ENCODE data around the gene NUDCD2. TPM values are rescaled to one million over a fixed set of nuclear protein-coding genes. Genes with fewer than 3 reads are reported as not detected.

Gene NUDCD2, protein sequence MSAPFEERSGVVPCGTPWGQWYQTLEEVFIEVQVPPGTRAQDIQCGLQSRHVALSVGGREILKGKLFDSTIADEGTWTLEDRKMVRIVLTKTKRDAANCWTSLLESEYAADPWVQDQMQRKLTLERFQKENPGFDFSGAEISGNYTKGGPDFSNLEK
- total RNA-seq = 3.9 and 4.2 TPM in 2 replicates

DNA sequence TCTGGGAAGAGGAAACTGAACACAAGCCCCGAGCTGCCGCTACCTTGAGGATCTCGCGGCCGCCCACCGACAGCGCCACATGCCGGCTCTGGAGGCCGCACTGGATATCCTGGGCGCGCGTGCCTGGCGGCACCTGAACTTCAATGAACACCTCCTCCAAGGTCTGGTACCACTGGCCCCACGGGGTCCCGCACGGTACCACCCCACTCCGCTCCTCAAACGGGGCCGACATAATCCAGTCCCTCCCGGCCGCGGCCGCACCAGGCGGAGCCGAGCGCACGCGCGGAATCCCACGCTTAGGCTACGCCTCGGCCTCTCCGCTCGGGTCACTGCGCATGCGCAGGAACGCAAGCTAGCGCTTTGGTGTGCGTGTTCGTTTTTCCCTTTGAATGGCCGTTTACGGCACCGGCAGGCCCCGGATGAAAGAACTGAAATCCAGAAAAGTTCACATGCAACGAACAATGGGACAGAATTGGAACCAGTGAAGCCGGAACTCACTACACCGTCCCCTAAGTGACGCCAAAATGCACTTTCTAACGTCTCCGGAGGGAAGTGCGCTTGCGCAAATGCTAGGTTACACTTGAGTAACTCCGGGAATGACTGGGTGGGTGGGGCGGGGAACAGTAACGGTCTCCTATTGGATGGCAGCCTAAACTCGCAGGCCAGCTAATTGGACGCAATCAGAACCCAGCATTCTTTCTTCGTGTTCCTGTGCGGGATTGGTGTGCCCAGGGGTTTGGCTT, at the start of gene NUDCD2:
Gene NUDCD2, minus strand, starts transcription at position 284 of the 743 bp plus-strand sequence. Its CDS starts 52 bp downstream, at position 232.
- peak; percentile 99 for DNase-seq (ENCODE audit: low read depth in 2 of 2)

DNA sequence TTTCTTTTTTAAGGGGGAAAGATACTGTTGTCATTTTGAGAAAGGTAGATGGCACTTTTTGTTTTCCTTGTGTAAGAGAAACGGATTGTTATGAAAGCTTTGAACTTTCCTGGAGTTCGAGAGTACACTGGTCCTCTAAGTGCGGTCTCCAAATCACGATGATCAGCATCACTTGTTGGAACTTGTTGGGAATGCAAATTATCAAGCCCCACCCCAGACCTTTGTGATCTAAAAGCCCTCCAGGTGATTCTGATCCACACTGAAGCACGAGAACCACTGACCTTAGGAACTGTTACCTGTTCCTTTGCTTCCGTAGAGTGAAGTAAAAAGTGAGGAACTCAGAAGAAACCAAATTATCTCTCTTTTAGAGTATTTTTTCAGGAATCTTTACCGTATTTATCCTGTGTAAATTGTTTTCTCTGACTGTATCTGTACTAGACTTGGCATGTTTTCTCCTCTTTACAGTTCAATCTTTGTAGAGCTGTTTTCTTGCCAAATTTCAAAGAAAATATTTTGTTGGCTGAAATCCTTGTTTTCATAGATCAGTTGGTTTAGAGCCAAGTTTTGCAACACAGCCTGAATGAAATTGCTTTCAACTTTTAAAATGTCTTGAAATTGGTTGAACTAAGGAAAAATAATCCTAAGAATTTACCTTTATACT, 49.5 kb upstream of the NUDCD2 start:
- DNase-seq (ENCODE audit: low read depth in 2 of 2) = peak; percentile 46 to 70

DNA sequence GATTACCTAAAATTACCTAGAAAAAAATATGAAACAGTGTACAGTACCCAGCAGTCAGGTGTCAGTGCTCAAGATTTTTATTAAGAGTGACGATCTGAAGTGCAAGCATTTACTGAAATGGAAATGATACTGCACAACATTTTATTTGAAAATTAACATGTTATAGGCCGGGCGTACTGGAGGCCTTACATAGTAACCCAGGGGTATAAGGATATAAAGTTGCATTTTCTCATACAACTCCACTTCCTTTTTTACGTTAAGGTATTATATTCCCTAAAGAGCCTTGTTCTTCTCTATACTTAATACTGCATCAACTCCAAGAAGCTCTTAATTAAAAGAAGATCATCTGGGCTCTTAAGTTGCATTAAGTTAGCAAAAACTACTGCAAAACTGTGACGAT, 48.9 kb upstream of the NUDCD2 start:
- DNase-seq (ENCODE audit: low read depth in 2 of 2) = no peak

DNA sequence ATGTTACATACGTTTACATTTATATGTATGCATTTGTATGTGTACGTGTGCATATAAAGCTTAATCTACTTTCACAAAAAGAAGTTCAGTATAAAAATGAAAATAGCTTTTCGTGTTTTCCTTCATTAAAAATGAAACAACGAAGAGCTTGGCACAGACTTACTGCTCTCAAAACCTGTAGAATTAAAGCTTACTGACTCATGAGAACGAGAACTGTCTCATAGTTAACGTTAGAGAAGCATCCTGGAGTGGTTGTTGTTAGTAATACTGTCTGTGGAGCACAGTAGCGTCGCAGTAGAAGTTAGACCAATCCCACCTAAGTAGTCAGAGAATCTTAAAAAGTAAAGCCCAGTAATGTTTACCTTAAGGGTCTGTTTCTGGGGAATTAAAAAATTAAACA, 46.8 kb upstream of the NUDCD2 start:
- DNase-seq (ENCODE audit: low read depth in 2 of 2) = peak; percentile 32 to 61

DNA sequence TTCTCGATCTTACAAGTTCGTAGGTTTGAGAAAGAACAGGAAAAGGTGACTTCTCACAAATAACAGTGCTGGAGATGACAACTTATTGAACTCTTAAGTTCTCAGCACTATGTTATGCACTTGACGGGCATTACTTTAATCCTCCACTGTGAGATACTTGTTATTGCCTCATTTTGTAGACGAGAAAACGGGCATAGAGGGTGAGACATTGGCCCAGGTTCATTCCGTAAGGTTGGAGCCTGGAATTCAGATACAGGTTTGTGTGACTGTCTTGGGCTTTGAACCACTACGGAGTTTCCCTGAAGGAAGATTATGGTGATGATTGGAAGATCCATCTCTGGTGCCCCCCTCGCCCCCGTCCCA, 46.2 kb upstream of the NUDCD2 start:
- no peak for DNase-seq (ENCODE audit: low read depth in 2 of 2)

DNA sequence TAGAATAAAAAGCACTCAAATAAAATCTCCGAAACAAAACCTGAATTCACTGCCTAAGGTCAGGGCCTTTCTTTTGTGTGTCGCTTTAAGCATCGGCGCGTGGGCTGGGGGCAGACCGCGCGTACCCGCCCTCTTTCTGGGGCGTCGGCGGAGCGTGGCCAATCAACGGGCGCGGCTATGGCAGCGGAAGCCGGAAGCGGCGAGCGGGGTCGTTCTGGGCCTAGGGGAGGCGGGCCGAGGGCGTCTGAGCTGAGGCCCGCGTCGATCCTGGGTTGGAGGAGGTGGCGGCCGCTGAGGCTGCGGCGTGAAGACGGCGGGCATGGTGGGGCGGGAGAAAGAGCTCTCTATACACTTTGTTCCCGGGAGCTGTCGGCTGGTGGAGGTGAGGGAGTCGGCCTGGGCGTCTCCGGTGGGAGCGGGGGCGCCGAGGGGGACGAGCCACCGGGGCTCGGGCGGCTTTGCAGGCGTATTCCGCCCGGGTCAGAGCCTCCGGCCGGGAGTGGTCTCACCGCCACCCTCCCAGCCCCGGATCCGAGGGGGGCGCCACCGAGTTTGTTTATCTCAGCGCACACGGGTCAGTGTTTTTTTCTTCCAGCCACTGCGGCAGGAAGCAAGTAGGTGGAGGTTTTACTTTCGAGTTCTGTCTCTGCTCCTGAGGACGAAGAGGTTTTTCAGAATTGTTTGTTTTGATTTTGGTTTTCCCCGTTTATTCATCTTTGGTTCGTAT, 45.6 kb upstream of the NUDCD2 start, which contains the start of gene MAT2B:
Gene MAT2B, plus strand, starts transcription at position 252 of the 727 bp plus-strand sequence. Its CDS starts 68 bp downstream, at position 320.
- DNase-seq (ENCODE audit: low read depth in 2 of 2) = peak; percentile 96 to 97

DNA sequence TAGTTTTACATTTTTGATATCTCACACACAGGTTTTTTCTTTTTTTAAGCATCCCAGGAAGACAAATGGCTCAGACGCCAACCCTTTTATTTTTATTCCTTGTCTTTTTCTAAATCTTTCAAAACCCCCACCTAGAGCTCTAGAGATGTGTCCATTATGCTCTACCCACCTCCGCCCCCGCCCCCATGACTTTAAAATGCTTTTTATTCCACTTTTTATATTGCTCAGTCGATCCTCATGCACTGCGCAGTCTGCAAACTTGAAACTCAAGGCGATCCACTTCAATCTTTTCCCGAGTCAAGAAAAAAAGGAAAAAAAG, 45.1 kb upstream of the NUDCD2 start:
- no peak for DNase-seq (ENCODE audit: low read depth in 2 of 2)

DNA sequence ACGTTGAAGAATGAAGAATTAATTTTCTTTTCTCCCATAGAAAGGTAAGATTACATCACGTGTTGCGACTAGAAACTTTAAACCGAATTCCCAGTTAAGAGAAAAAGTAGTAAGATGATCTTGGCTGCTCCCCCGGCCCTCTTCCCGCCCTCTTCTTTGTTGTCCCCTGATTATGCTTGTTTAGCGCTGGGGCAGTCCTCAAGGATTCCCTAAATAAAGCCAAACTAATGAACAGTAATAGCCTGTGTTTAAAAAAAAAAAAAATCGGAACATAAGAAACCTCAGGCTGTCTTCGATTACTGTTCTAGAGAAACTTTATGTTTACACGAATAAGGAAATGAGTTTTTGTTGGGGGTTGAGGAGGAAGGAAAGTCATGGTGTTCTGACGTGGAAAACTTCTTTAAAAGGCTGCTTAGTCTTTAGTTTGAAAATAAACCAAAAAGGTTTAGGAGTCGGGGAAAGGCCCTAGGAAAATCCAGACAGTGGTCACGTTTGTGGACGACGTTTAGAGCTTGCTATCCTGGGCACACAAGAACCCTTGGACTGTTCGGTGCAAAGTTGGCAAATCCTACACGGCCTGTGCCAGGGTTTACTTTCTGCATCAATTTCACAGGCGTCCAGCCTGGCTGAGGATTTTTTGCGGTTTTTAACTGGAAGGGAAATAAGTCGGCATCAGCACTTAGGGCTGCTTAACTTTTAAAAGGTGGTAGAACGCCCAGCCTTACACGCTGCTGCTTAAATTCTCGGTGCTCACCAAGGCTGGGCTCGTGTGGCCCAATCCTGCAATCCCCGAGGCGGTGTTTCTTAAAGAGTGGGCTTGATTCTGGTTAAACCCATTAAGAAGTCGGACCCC, 44.4 kb upstream of the NUDCD2 start:
- peak; percentile 55 to 65 for DNase-seq (ENCODE audit: low read depth in 2 of 2)

DNA sequence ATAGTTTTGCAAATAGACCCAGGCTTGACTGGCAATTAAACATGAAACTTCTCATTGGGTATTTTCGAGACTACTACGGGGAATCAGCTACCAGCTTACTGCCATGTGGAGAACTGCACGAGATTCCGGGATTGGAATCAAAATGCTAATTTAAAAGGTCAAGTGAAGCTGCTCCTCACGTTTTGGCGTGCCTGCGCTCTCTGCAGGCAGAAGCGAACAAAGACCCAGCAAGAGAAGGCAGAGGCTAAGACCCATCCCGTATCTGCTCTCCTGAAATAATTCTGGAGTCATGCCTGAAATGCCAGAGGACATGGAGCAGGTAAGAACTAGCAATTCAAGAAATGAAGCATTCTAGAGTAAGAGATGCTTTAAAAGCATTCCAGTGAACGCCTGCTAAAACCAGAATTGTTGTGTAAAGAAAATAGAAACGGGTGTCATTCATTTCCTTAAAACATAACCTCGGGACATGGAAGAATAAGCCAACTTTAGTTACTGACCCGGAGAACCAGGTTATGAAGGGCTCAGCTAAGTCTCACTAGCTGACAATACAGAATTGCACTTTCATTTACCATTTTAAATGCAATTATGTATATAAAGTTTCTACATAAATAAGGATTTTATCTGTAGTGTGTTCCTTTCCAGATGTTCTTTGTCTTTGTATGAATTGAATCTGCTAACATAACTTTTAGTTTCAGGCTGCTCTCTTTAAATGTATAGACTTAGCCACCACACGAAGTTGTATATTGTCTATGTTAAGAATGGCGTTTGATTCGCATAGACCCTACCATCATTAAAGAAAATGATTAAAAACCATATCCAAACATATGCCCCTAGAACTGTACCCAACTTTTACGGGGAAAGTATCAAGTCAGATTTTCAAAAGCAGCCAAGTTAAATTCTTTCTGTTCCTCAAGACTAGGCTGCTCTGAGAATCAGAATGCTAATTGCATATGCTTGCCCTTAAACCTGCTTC, 43.5 kb upstream of the NUDCD2 start:
- DNase-seq (ENCODE audit: low read depth in 2 of 2) = peak; percentile 70 to 77

DNA sequence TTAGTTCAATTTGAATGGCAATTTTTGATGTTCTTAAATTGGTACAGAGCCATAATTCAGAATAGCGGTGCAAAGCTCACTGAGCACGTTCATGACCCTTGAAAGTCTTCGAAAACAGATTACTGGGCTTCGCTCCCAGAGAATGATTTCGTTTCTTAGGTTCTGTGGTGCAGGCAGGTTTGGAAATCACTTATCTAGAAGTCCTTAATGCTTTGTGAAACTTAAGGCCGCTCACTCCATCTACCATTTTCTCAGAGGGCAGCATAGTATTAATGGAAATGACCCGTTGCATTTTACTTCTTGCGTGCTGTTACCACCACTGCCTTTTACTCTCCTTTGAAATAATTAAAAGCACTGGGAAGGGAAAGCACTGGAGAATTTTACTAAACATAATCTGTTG, 42.6 kb upstream of the NUDCD2 start:
- no peak for DNase-seq (ENCODE audit: low read depth in 2 of 2)

DNA sequence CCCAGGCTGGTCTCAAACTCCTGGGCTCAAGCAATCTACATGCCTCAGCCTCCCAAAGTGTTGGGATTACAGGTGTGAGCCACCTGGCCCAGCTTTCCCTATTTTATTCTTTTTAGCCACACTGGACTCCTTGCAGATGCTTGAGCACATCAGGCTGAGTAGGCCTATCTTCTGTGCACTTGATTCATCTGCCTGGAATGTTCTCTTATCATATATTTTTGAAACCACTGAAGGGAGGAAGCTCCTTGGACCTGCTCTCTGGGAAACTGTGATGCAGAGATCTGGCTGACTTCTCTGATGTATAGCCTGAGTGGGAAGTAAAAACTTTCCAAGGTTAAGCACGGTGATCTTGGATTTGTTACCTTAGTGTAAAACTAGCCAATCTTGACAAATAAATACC, 39.0 kb upstream of the NUDCD2 start:
- DNase-seq (ENCODE audit: low read depth in 2 of 2) = no peak

DNA sequence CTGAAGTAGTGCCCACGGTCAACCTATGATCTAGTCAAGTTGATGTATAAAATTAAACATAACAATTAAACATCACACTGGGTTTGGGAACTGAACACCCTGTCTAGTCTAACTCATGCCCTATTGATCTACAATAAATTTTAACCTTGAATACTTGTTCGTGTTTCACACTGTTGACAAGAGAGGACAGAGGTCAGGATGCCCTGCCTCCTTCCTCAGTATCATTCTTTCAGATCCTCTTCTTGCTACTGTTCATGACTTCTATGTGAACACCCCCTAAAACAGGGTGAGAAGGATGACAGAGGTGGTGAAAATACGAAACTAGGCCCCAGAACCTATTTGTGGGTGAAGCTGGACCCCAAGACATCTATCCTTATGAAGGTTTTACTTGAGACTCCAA, 37.4 kb upstream of the NUDCD2 start:
- no peak for DNase-seq (ENCODE audit: low read depth in 2 of 2)

DNA sequence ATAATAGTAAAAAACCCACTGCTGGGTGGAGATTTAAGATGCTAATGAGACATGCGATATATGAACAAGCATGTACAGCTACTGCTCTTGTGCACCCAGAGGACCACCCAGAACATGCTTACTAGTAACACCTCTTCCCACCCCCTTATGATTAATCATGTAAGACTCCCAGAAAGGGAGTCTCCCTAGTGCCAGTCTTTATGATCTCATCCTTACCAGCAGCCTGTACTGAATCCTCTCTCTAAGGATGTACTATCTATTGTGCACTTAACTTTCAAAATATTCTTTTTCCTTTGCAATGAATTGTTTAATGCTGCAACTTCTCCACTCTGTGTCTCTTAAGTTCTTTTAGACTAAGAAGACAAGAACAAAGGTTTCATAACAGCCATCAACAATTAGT, 36.4 kb upstream of the NUDCD2 start:
- DNase-seq (ENCODE audit: low read depth in 2 of 2) = peak in 1 of 2 donors; percentile 8

DNA sequence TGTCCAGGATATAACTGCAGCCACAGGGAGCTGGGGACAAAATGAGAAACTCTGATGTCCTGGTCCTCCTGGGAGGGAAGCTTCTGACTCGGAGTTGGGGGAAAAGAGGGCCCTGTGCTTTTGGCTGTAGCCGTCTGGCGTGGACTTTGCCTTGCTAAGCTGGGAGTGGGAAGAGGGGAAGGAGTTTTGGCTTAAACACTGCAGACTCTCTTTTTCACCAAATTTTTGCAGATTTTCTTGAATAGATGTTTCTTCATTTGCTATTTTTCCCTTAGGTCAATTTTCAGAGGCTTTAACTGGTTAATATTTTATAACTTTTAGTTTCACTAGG, 29.8 kb upstream of the NUDCD2 start:
- no peak for DNase-seq (ENCODE audit: low read depth in 2 of 2)

DNA sequence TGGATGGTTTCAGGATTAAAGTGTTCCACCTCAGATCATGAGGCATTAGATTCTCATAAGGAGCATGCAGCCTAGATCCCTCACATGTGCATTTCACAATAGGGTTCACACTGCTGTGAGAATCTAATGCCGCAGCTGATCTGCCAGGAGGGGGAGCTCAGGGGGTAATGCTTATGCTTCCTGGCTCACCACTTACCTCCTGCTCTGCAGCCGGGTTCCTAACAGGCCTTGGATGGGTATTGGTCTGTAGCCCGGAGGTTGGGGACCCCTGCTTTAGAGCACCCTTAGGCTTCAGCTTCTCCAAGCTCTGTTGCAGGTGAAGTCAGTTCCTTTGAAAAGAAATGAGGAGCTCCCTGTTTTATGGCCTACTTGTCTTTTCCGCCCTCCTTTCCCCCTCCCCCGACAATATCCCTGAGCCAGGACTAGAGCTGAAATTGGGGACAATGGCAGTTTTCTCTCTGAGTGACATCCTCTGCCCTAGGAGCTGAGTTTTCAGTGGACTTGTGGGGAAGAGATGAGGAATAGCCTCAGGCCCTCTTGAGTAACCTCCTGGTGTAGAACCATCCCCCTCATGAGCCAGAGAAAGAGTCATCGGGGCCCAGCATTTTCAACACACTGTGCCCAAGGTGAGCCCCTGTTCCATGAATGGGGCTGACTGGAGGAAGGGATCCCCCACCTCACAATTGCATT, 29.3 kb upstream of the NUDCD2 start:
- DNase-seq (ENCODE audit: low read depth in 2 of 2) = peak; percentile 18 to 33

DNA sequence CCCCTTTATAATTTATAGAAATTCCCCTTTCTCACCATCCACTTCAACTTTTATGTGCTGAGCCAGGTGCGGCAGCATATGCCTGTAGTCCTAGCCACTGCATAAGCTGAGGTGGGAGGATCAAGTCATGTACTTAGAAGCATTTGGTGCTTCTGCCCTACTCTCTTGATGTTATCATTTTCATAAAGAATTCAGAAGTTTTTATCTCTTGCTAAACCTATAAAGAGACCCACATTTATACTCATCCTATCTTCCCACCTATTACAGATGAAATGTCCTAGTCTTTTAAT, 19.0 kb upstream of the NUDCD2 start:
- no peak for DNase-seq (ENCODE audit: low read depth in 2 of 2)

DNA sequence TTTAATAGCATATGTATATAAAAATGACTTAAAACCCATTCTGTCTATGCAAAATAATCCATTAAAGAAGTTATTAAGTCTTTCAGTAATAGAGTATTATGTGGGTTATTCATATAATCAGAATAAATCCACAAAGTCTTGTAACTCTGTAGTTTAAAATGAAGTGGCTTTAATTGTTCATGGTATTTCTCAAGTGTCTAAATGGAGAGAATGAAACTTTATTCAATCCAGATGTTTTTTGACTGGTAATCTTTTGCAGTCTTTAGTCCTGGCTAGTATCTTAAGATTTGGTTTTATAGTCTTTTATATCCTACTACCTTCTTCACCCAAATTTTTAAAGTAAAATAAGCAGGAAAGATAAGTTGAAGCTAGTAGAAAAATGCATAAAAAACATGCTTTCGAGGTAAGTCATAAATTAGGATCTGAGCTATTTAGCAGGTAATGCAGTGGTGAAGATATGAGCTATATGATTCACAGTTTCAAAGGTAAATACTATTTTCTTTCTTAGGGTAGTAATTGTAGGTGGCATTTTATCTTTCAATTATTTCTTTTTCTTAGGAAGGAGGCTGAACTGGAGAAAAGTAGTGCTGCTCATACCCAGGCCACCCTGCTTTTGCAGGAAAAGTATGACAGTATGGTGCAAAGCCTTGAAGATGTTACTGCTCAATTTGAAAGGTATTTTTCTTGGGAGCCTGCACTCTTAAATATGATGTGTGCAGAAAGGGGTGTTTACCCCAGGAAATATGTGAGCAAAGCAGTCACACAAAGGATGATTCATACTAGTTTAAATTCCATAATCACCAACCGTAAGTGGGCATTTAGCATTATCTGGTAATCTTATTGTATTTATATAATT, 18.5 kb upstream of the NUDCD2 start:
- DNase-seq (ENCODE audit: low read depth in 2 of 2) = peak in 1 of 2 donors; percentile 46

DNA sequence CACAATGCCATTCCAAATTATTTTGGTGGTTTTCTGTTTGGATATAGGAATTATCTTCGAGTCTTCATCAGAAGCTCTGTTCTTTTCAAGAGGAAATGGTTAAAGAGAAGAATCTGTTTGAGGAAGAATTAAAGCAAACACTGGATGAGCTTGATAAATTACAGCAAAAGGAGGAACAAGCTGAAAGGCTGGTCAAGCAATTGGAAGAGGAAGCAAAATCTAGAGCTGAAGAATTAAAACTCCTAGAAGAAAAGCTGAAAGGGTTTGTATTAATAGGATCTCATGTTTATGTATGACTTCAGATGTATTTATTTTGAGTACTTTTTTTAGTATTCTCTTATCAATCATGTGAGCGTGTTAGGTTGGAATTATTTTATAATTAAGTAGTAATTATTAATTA, 15.5 kb upstream of the NUDCD2 start:
- no peak for DNase-seq (ENCODE audit: low read depth in 2 of 2)

Data from lung microvascular endothelial cell (primary cell).